Spleen (tissue), 11 donors: ENCODE measurements around the gene GET4. TPM values are rescaled to one million over a fixed set of nuclear protein-coding genes. Genes with fewer than 3 reads are reported as not detected.
A peak's percentile ranks its signal among the peaks of the same experiment; 100 is the strongest.

Experiments used
- DNase-seq: peaks from one replicate; pipeline ENCODE4 v3.0.0-alpha.2; 2020
- H3K27ac ChIP-seq, 8 donors: fragments of 200-600 bp; sonication (generic) in 7 of 8; 1 replicate in 4 of 8; 2 replicates in 4 of 8; pipeline versions ENCODE4 v1.5.0 to v1.8.0; 2016 to 2021; ENCODE audit warnings: inconsistent platforms in 4 of 8, mild to moderate bottlenecking in 4 of 8, moderate library complexity in 1 of 8
- H3K27me3 ChIP-seq, 7 donors: fragments of 200-600 bp; sonication (generic) in 6 of 7; replicated peaks in 1 of 7; 1 replicate in 4 of 7; 2 replicates in 3 of 7; pipeline versions ENCODE4 v1.5.0 to v1.8.0; 2016 to 2021; ENCODE audit warnings: inconsistent platforms in 3 of 7, mild to moderate bottlenecking in 1 of 7
- H3K36me3 ChIP-seq, 6 donors: fragments of 200-600 bp; sonication (generic) in 5 of 6; 1 replicate in 4 of 6; 2 replicates in 2 of 6; pipeline versions ENCODE4 v1.5.0 to v1.8.0; 2016 to 2021; ENCODE audit warnings: inconsistent platforms in 2 of 6
- H3K4me1 ChIP-seq, 6 donors: fragments of 200-600 bp; sonication (generic) in 5 of 6; 1 replicate in 3 of 6; 2 replicates in 3 of 6; pipeline versions ENCODE4 v1.5.0 to v1.8.0; 2016 to 2021; ENCODE audit warnings: inconsistent platforms in 3 of 6
- H3K4me3 ChIP-seq, 8 donors: fragments of 200-600 bp; sonication (generic) in 7 of 8; 1 replicate in 4 of 8; 2 replicates in 4 of 8; pipeline versions ENCODE4 v1.5.0 to v1.8.0; 2016 to 2021; ENCODE audit warnings: inconsistent platforms in 4 of 8, mild to moderate bottlenecking in 4 of 8, moderate library complexity in 2 of 8
- H3K9me3 ChIP-seq, 8 donors: fragments of 200-600 bp; sonication (generic) in 7 of 8; 1 replicate in 4 of 8; 2 replicates in 4 of 8; pipeline versions ENCODE4 v1.5.0 to v1.8.0; 2016 to 2021; ENCODE audit warnings: inconsistent platforms in 4 of 8
- POLR2A ChIP-seq, 3 donors: fragments of 450-650 bp; IDR thresholded peaks; one replicate each; pipeline ENCODE4 v1.5.1; 2017; ENCODE audit warnings: antibody characterized with exemption in 3 of 3, mild to moderate bottlenecking in 1 of 3
- POLR2AphosphoS5 ChIP-seq, 3 donors: sonication (generic); formaldehyde crosslinking; IDR thresholded peaks; one replicate each; pipeline ENCODE4 v1.5.1; 2017; ENCODE audit warnings: antibody characterized with exemption in 3 of 3
- WGBS, 5 donors: extraction: QIAGEN DNeasy Blood & Tissue Kit in 3 of 5; methylation state at CpG; one replicate each; pipeline versions ENCODE4 v1.1.5 to v1.1.7; 2013 to 2018; 5-methylcytosine and 5-hydroxymethylcytosine counted together
- intact Hi-C: fragments of 100-400 bp; cut with DNase I; formaldehyde crosslinking; loops from one replicate; pipeline ENCODE4 v1.15.0; 2023; ENCODE audit warnings: low total_unique reads
- polyA plus RNA-seq, 3 donors: library from polyadenylated mRNA; stranded (reverse); fragments of 200-250 nt; gene quantifications; one replicate each; pipeline ENCODE4 v1.2.1, GENCODE V29; 2013
- total RNA-seq, 7 donors: library from RNA; depleted of rRNA in 3 of 7; stranded (reverse); fragments of >200 nt in 3 of 7; fragmentation: NEBNext Ultra II Directional in 4 of 7; extraction: Animal tissue kit (Norgen Biotek cat#: 25700) in 4 of 7; gene quantifications; one replicate each; pipeline versions ENCODE4 v1.1.0 to v1.2.1, GENCODE V29; 2016 to 2021
- TF ChIP-seq, protein P1 (sequence below), 11 experiments: fragments of 200-600 bp in 7 of 11; fragments of 450-650 bp in 4 of 11; sonication (generic) in 4 of 11; IDR thresholded peaks in 8 of 11; conservative IDR thresholded peaks in 3 of 11; 1 replicate in 7 of 11; 2 replicates in 4 of 11; pipeline versions ENCODE4 v1.4.0 to v1.8.0; 2016 to 2021; ENCODE audit warnings: antibody characterized with exemption in 11 of 11, inconsistent platforms in 4 of 11, mild to moderate bottlenecking in 1 of 11
- donor health status: healthy with polysubstance abuse.
- donor health status: DM: no; HTN: no; CAD: no; lungs with moderate emphysema.
- donor health status: DM: no; HTN: no; CAD: no.
- donor health status: Bipolar disorder and iron deficiency.
- donor health status: healthy.
- donor health status: DM: no; HTN: no; CAD: no.
- donor health status: DM: yes; HTN: yes; CAD: no.

The GET4 gene
- total and polyA plus RNA-seq, 10 donors = 25.4 to 63.0 (median 36.1) TPM

DNA sequence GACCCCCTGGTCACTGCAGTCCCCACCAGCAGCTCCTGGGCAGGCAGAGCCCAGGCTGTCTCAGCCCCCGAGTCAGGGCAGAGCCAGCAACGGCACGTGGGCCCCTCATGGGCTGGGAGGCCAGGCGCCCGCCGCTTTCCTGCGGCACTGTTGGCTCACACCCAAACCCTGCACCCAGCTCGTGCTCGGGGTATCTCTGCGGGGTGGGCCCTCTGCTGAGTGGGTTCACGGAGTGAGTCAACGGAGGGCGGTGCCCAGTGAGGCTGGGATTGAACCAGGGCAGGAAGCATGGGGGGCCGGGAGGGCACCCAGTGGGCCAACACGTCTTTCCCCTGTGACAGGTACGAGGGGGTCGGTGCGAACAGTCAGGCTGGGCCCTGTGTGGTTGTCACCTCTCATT, 49.2 kb downstream of the GET4 start:
- DNase-seq = peak; percentile 88
- Histone ChIP-seq H3K36me3 (peaks cover 0 to 12% (median 0%) of the 10 kb centered on the region in 6 donors), H3K27ac (peak overlapping the region in 5 of 8 donors; percentile 38 to 95 (median 61)), H3K4me3 (no peak overlapping the region), H3K4me1 (peaks cover 16 to 97% (median 48%) of the 10 kb centered on the region in 6 donors), H3K27me3 (peaks cover 0 to 9% (median 0%) of the 10 kb centered on the region in 7 donors), H3K9me3 (no peaks in the 10 kb centered on the region)
- 27 to 57% (median 48%) methylated on average over 3 to 18 of the region's 18 CpGs for WGBS, 5 donors
- TF ChIP-seq, protein P1, sequence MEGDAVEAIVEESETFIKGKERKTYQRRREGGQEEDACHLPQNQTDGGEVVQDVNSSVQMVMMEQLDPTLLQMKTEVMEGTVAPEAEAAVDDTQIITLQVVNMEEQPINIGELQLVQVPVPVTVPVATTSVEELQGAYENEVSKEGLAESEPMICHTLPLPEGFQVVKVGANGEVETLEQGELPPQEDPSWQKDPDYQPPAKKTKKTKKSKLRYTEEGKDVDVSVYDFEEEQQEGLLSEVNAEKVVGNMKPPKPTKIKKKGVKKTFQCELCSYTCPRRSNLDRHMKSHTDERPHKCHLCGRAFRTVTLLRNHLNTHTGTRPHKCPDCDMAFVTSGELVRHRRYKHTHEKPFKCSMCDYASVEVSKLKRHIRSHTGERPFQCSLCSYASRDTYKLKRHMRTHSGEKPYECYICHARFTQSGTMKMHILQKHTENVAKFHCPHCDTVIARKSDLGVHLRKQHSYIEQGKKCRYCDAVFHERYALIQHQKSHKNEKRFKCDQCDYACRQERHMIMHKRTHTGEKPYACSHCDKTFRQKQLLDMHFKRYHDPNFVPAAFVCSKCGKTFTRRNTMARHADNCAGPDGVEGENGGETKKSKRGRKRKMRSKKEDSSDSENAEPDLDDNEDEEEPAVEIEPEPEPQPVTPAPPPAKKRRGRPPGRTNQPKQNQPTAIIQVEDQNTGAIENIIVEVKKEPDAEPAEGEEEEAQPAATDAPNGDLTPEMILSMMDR (IDR thresholded peaks at IDR 0.05 in 8 of 11, conservative IDR thresholded peaks at IDR 0.05 in 3 of 11) = no peak
- TF ChIP-seq POLR2AphosphoS5 (IDR thresholded peaks at IDR 0.05) = peak in 2 of 3 donors; percentile 34 to 67
- intact Hi-C loops = no loop called here

DNA sequence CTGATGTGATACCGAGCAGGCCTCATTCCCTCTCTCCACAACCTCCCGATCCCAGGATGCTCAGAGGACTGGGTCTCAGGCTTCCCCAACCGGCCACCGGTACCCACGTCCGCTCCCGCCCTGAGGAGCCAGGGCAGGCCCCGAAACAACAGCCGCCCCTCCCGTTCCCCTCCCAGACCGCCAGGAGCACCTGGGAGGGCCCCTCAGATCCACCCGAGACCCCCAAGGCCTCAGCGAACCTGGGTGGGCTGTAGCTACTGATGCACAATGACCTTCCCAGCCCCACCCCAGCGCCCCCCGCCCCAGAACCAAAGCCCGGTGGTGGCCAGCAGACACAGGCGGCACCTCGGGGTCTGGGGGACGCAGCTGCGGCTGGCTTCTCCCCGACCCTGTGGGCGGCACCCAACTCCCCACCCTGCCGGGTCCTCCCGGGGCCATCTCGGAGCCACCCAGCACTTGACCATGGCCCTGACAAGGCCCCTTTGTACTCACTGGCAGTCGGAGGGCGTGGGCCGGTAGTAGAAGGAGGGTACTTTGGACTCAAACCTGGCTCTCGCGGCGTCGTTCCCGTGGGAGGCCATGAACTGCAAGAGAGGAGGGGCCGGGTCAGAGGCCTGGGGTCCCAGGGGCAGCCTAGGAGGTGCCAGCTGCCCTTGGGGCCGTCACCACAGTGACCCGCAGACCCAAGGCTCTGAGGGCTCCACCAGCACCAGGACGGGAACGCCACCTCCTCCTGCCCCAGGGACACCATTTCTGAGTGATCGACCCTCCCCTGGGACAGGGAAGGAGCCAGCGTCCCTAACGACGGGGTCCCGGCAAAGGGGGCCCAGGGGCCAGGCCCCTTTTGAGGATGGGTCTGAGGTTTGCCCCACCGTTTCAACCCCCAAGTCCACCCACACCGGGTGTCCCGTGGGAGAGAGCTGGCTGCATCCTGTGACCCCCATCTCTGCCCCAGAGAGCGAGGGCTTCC, 50.0 kb downstream of the GET4 start:
- peaks cover 0 to 9% (median 0%) of the 10 kb centered on the region in 7 donors for H3K27me3 ChIP-seq
- TF ChIP-seq POLR2A (IDR thresholded peaks at IDR 0.05) = no peak
- no peak for TF ChIP-seq POLR2AphosphoS5 (IDR thresholded peaks at IDR 0.05)
- TF ChIP-seq, protein P1 (IDR thresholded peaks at IDR 0.05 in 8 of 11, conservative IDR thresholded peaks at IDR 0.05 in 3 of 11) = no peak
- peak overlapping the region in 4 of 8 donors; percentile 44 to 95 (median 64) for H3K27ac ChIP-seq
- no peaks in the 10 kb centered on the region for H3K9me3 ChIP-seq
- no peak overlapping the region for H3K4me3 ChIP-seq
- 80 to 87% (median 82%) methylated on average over 20 to 47 of the region's 47 CpGs for WGBS, 5 donors
- peak; percentile 76 for DNase-seq
- H3K36me3 ChIP-seq = peaks cover 0 to 12% (median 0%) of the 10 kb centered on the region in 6 donors
- peaks cover 16 to 97% (median 44%) of the 10 kb centered on the region in 6 donors for H3K4me1 ChIP-seq
- intact Hi-C loops = no loop called here

DNA sequence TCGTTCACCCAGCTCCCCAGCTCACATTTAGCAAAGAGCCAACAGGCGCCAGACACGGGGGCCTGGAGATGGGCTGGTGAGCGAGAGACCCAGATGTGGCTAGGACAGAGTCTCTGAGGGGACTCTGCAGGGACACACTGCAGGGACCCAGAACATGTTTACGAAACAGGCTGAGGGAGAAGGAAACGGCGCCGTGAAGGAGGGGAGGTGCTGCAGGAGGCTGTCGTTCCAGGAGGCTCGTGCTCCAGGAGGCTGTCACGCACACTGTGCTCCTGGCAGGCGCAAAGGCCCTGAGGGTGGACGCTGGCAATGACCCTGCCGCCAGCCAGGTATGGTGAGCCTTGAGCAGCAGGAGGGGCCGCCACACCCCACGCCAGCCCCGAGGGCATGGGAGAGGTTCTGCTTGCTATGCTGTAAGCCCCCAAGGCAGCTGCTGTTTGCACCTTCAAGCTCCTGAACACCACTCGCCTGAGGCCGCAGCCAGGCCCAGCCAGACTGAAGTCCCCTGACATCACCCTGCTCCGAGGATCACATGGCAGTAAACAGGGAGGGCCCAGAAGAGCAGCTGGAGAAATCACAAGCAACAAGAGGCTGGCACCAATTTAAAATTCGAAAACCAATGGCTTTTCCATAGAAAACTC, 50.8 kb downstream of the GET4 start:
- H3K27me3 ChIP-seq = peaks cover 0 to 3% (median 0%) of the 10 kb centered on the region in 7 donors
- H3K4me1 ChIP-seq = peaks cover 10 to 97% (median 39%) of the 10 kb centered on the region in 6 donors
- TF ChIP-seq, protein P1 (IDR thresholded peaks at IDR 0.05 in 8 of 11, conservative IDR thresholded peaks at IDR 0.05 in 3 of 11) = no peak
- no peak for TF ChIP-seq POLR2A (IDR thresholded peaks at IDR 0.05)
- TF ChIP-seq POLR2AphosphoS5 (IDR thresholded peaks at IDR 0.05) = no peak
- H3K4me3 ChIP-seq = no peak overlapping the region
- peak; percentile 70 for DNase-seq
- intact Hi-C loops = no loop called here
- peaks cover 0 to 12% (median 0%) of the 10 kb centered on the region in 6 donors for H3K36me3 ChIP-seq
- WGBS, 5 donors = 71 to 87% (median 80%) methylated on average over 17 to 21 of the region's 21 CpGs
- H3K9me3 ChIP-seq = no peaks in the 10 kb centered on the region
- peak overlapping the region in 1 of 8 donors; percentile 33 for H3K27ac ChIP-seq
